ENCODE measurements around the gene LARP4B.

LARP4B gene

GRCh38 chr10:816958-817357 lies 114.5 kb downstream of the LARP4B start:
- Histone ChIP-seq H3K27ac (ENCODE audit: low read depth, low read length) (no peak overlapping the region), H3K27me3 (ENCODE audit: control insufficient read depth, low read length) (no peaks in the 10 kb centered on the region), H3K4me3 (ENCODE audit: low read length) (no peak overlapping the region), H4K20me1 (ENCODE audit: control insufficient read depth, insufficient read depth, low read depth, low read length) (peaks cover 2% of the 10 kb centered on the region; the same call in 1 of the 2 replicates), H3K9me2 (replicated peaks; ENCODE audit: control insufficient read depth, low read length) (no peaks in the 10 kb centered on the region), H3F3A (ENCODE audit: control insufficient read depth, insufficient read depth) (no peaks in the 10 kb centered on the region), H3K4me2 (ENCODE audit: low read length) (no peak overlapping the region), H3K9me3 (ENCODE audit: control insufficient read depth, insufficient read depth, low read length) (no peaks in the 10 kb centered on the region), H3K4me1 (ENCODE audit: control insufficient read depth, low read length) (no peaks in the 10 kb centered on the region), H3K79me2 (ENCODE audit: control insufficient read depth, low read length) (no peaks in the 10 kb centered on the region), H3K36me3 (ENCODE audit: control insufficient read depth, low read length) (peaks cover 93% of the 10 kb centered on the region)
- no peak for TF ChIP-seq CTCF (IDR thresholded peaks at IDR 0.05; ENCODE audit: low read depth, low read length, poor library complexity, severe bottlenecking)
- no peak for TF ChIP-seq EZH2phosphoT487 (IDR thresholded peaks at IDR 0.05; ENCODE audit: borderline replicate concordance, low read length)

- Histone ChIP-seq H3K36me3 (ENCODE audit: control insufficient read depth, low read length) (peaks cover 92% of the 10 kb centered on the region), H3K4me2 (ENCODE audit: low read length) (no peak overlapping the region), H3F3A (ENCODE audit: control insufficient read depth, insufficient read depth) (0 out of 2 replicates have a peak, but pooled peaks cover 3% of the 10 kb centered on the region), H3K27me3 (ENCODE audit: control insufficient read depth, low read length) (no peaks in the 10 kb centered on the region), H3K9me2 (replicated peaks; ENCODE audit: control insufficient read depth, low read length) (no peaks in the 10 kb centered on the region), H3K79me2 (ENCODE audit: control insufficient read depth, low read length) (no peaks in the 10 kb centered on the region), H3K9me3 (ENCODE audit: control insufficient read depth, insufficient read depth, low read length) (no peaks in the 10 kb centered on the region), H3K4me1 (ENCODE audit: control insufficient read depth, low read length) (no peaks in the 10 kb centered on the region), H4K20me1 (ENCODE audit: control insufficient read depth, insufficient read depth, low read depth, low read length) (peaks cover 2% of the 10 kb centered on the region; the same call in 1 of the 2 replicates), H3K4me3 (ENCODE audit: low read length) (no peak overlapping the region), H3K27ac (ENCODE audit: low read depth, low read length) (no peak overlapping the region)
- TF ChIP-seq CTCF (IDR thresholded peaks at IDR 0.05; ENCODE audit: low read depth, low read length, poor library complexity, severe bottlenecking) (no peak), EZH2phosphoT487 (IDR thresholded peaks at IDR 0.05; ENCODE audit: borderline replicate concordance, low read length) (no peak)
These were observed 115.4 kb downstream of the LARP4B start for GRCh38 chr10:816091-816477.

- Histone ChIP-seq H4K20me1 (ENCODE audit: control insufficient read depth, insufficient read depth, low read depth, low read length) (peaks cover 2% of the 10 kb centered on the region; the same call in 1 of the 2 replicates), H3K36me3 (ENCODE audit: control insufficient read depth, low read length) (peaks cover 92% of the 10 kb centered on the region), H3K27me3 (ENCODE audit: control insufficient read depth, low read length) (no peaks in the 10 kb centered on the region), H3K4me1 (ENCODE audit: control insufficient read depth, low read length) (no peaks in the 10 kb centered on the region), H3K27ac (ENCODE audit: low read depth, low read length) (no peak overlapping the region), H3F3A (ENCODE audit: control insufficient read depth, insufficient read depth) (0 out of 2 replicates have a peak, but pooled peaks cover 6% of the 10 kb centered on the region), H3K4me3 (ENCODE audit: low read length) (no peak overlapping the region), H3K79me2 (ENCODE audit: control insufficient read depth, low read length) (no peaks in the 10 kb centered on the region), H3K9me2 (replicated peaks; ENCODE audit: control insufficient read depth, low read length) (no peaks in the 10 kb centered on the region), H3K4me2 (ENCODE audit: low read length) (no peak overlapping the region), H3K9me3 (ENCODE audit: control insufficient read depth, insufficient read depth, low read length) (no peaks in the 10 kb centered on the region)
- no peak for TF ChIP-seq CTCF (IDR thresholded peaks at IDR 0.05; ENCODE audit: low read depth, low read length, poor library complexity, severe bottlenecking)
- no peak for TF ChIP-seq EZH2phosphoT487 (IDR thresholded peaks at IDR 0.05; ENCODE audit: borderline replicate concordance, low read length)
These were observed 116.0 kb downstream of the LARP4B start for GRCh38 chr10:815338-816090.

Measured in DOHH2 (cell line).